Thyroid gland (tissue), 4 donors: Measurements from ENCODE around the gene IGLON5. TPM values are rescaled to one million over a fixed set of nuclear protein-coding genes. Genes with fewer than 3 reads are reported as not detected.

ENCODE experiments used
- DNase-seq, 2 donors: peaks; one replicate each; pipeline ENCODE4 v3.0.0-alpha.2; 2019
- H3K27ac ChIP-seq, 3 donors: fragments of 200-600 bp; sonication (generic); 1 replicate in 2 of 3; 2 replicates in 1 of 3; pipeline ENCODE4 v1.5.1; 2016 to 2019; ENCODE audit warnings: mild to moderate bottlenecking in 1 of 3, moderate library complexity in 1 of 3
- H3K27me3 ChIP-seq: fragments of 200-600 bp; sonication (generic); one replicate; pipeline ENCODE4 v1.5.1; 2019
- H3K36me3 ChIP-seq, 2 donors: fragments of 200-600 bp; sonication (generic); one replicate each; pipeline ENCODE4 v1.5.1; 2016 to 2019
- H3K4me1 ChIP-seq, 2 donors: fragments of 200-600 bp; sonication (generic); one replicate each; pipeline ENCODE4 v1.5.1; 2017 to 2019
- H3K4me3 ChIP-seq, 3 donors: fragments of 200-600 bp; sonication (generic); replicated peaks in 1 of 3; 1 replicate in 2 of 3; 2 replicates in 1 of 3; pipeline ENCODE4 v1.5.1; 2016; ENCODE audit warnings: mild to moderate bottlenecking in 1 of 3
- H3K9me3 ChIP-seq: fragments of 200-600 bp; sonication (generic); one replicate; pipeline ENCODE4 v1.5.1; 2017
- CTCF ChIP-seq, 6 experiments: fragments of 200-600 bp in 3 of 6; fragments of 450-650 bp in 3 of 6; sonication (generic) in 3 of 6; IDR thresholded peaks; one replicate each; pipeline ENCODE4 v1.5.1; 2016 to 2019; ENCODE audit warnings: antibody characterized with exemption in 6 of 6, mild to moderate bottlenecking in 2 of 6, inconsistent platforms in 1 of 6, moderate library complexity in 1 of 6
- POLR2A ChIP-seq, 2 donors: fragments of 450-650 bp; IDR thresholded peaks; one replicate each; pipeline ENCODE4 v1.6.1; 2017; ENCODE audit warnings: antibody characterized with exemption in 2 of 2, mild to moderate bottlenecking in 2 of 2, moderate library complexity in 1 of 2
- WGBS, 2 donors: methylation state at CpG; one replicate each; pipeline ENCODE4 v1.1.5; 2017; 5-methylcytosine and 5-hydroxymethylcytosine counted together
- intact Hi-C: fragments of 100-400 bp; cut with DNase I; formaldehyde crosslinking; loops from one replicate; pipeline ENCODE4 v1.15.1; 2023
- total RNA-seq, 4 donors: library from RNA; depleted of rRNA; stranded (reverse); fragments of >200 nt; gene quantifications; one replicate each; pipeline ENCODE4 v1.2.3, GENCODE V29; 2016

Gene IGLON5
- total RNA-seq, 4 donors from 2014 or later, result 0.54 TPM; not detected in 3

- no peaks in the 10 kb centered on the region for H3K9me3 ChIP-seq
- no peak overlapping the region for H3K27ac ChIP-seq
- no peak for DNase-seq
- WGBS, 2 donors, result 60 to 74% methylated on average over 7 to 9 of the region's 9 CpGs
- no peak overlapping the region for H3K4me3 ChIP-seq
- no peaks in the 10 kb centered on the region for H3K36me3 ChIP-seq
- no peak for TF ChIP-seq CTCF (IDR thresholded peaks at IDR 0.05)
- no peak for TF ChIP-seq POLR2A (IDR thresholded peaks at IDR 0.05)
- H3K4me1 ChIP-seq, result no peaks in the 10 kb centered on the region
- intact Hi-C loops, result no loop called here
- no peaks in the 10 kb centered on the region for H3K27me3 ChIP-seq
Measured at GRCh38 chr19:51296336-51297093, 14.9 kb upstream of the IGLON5 start.

- Histone ChIP-seq H3K27ac (no peak overlapping the region), H3K27me3 (no peaks in the 10 kb centered on the region), H3K4me3 (no peak overlapping the region), H3K4me1 (no peaks in the 10 kb centered on the region), H3K36me3 (no peaks in the 10 kb centered on the region), H3K9me3 (no peaks in the 10 kb centered on the region)
- intact Hi-C loops, result no loop called here
- no peak for DNase-seq
- 68 to 79% methylated on average over 5 of the region's 5 CpGs for WGBS, 2 donors
- TF ChIP-seq POLR2A (IDR thresholded peaks at IDR 0.05) (no peak), CTCF (IDR thresholded peaks at IDR 0.05) (no peak)
Measured at GRCh38 chr19:51297406-51297805, 14.0 kb upstream of the IGLON5 start.

- H3K36me3 ChIP-seq, result no peaks in the 10 kb centered on the region
- H3K4me1 ChIP-seq, result no peaks in the 10 kb centered on the region
- 78 to 82% methylated on average over 7 of the region's 7 CpGs for WGBS, 2 donors
- H3K27ac ChIP-seq, result no peak overlapping the region
- no peaks in the 10 kb centered on the region for H3K9me3 ChIP-seq
- no peak for DNase-seq
- H3K27me3 ChIP-seq, result no peaks in the 10 kb centered on the region
- TF ChIP-seq CTCF (IDR thresholded peaks at IDR 0.05) (no peak), POLR2A (IDR thresholded peaks at IDR 0.05) (no peak)
- H3K4me3 ChIP-seq, result no peak overlapping the region
- intact Hi-C loops, result no loop called here
Measured at GRCh38 chr19:51301266-51301665, 10.2 kb upstream of the IGLON5 start.

- 84 to 88% methylated on average over 3 of the region's 3 CpGs for WGBS, 2 donors
- H3K4me1 ChIP-seq, result no peaks in the 10 kb centered on the region
- no peak for TF ChIP-seq CTCF (IDR thresholded peaks at IDR 0.05)
- TF ChIP-seq POLR2A (IDR thresholded peaks at IDR 0.05), result no peak
- no peaks in the 10 kb centered on the region for H3K27me3 ChIP-seq
- no peak overlapping the region for H3K4me3 ChIP-seq
- no peak overlapping the region for H3K27ac ChIP-seq
- intact Hi-C loops, result no loop called here
- no peak for DNase-seq
- H3K36me3 ChIP-seq, result no peaks in the 10 kb centered on the region
- H3K9me3 ChIP-seq, result no peaks in the 10 kb centered on the region
Measured at GRCh38 chr19:51305479-51305878, 6.0 kb upstream of the IGLON5 start.

GRCh38 chr19:51316688-51317087 is 5.2 kb downstream of the IGLON5 start:
- H3K27me3 ChIP-seq, result peaks cover 3% of the 10 kb centered on the region
- H3K4me1 ChIP-seq, result no peaks in the 10 kb centered on the region
- no peak overlapping the region for H3K27ac ChIP-seq
- no peak for DNase-seq
- no peak for TF ChIP-seq CTCF (IDR thresholded peaks at IDR 0.05)
- TF ChIP-seq POLR2A (IDR thresholded peaks at IDR 0.05), result no peak
- 68 to 75% methylated on average over 8 of the region's 8 CpGs for WGBS, 2 donors
- no peaks in the 10 kb centered on the region for H3K36me3 ChIP-seq
- no peak overlapping the region for H3K4me3 ChIP-seq
- no peaks in the 10 kb centered on the region for H3K9me3 ChIP-seq
- intact Hi-C loops, result no loop called here
